Measurements from ENCODE around the gene SLC26A9. TPM values are rescaled to one million over a fixed set of nuclear protein-coding genes. Genes with fewer than 3 reads are reported as not detected.

SLC26A9 gene
- 0.04 TPM for polyA plus RNA-seq (ENCODE audit: insufficient read length)

- no peak for DNase-seq (ENCODE audit: low read depth)
Observed at GRCh38 chr1:205943245-205943644, at the start of gene SLC26A9. Gene SLC26A9, minus strand, starts transcription at chr1:205943456. Its CDS starts 7,636 bp downstream, at chr1:205935820.

- no peak for DNase-seq (ENCODE audit: low read depth)
Observed at GRCh38 chr1:205992218-205992882, 49.1 kb upstream of the SLC26A9 start.

- DNase-seq (ENCODE audit: low read depth): no peak
Observed at GRCh38 chr1:205991237-205991636, 48.0 kb upstream of the SLC26A9 start.

- DNase-seq (ENCODE audit: low read depth): no peak
Observed at GRCh38 chr1:205990226-205990625, 47.0 kb upstream of the SLC26A9 start.

GRCh38 chr1:205989786-205990185 is 46.5 kb upstream of the SLC26A9 start:
- DNase-seq (ENCODE audit: low read depth): no peak

GRCh38 chr1:205988585-205988995 is 45.3 kb upstream of the SLC26A9 start:
- no peak for DNase-seq (ENCODE audit: low read depth)

- no peak for DNase-seq (ENCODE audit: low read depth)
Observed at GRCh38 chr1:205986861-205987260, 43.6 kb upstream of the SLC26A9 start.

GRCh38 chr1:205986292-205986691 is 43.0 kb upstream of the SLC26A9 start:
- DNase-seq (ENCODE audit: low read depth): no peak

- no peak for DNase-seq (ENCODE audit: low read depth)
Observed at GRCh38 chr1:205985330-205986005, 42.2 kb upstream of the SLC26A9 start.

GRCh38 chr1:205983925-205984725 is 40.9 kb upstream of the SLC26A9 start:
- DNase-seq (ENCODE audit: low read depth): no peak

GRCh38 chr1:205981257-205981656 is 38.0 kb upstream of the SLC26A9 start:
- no peak for DNase-seq (ENCODE audit: low read depth)

- DNase-seq (ENCODE audit: low read depth): no peak
Observed at GRCh38 chr1:205980237-205980870, 37.1 kb upstream of the SLC26A9 start.

- no peak for DNase-seq (ENCODE audit: low read depth)
Observed at GRCh38 chr1:205979301-205979700, 36.0 kb upstream of the SLC26A9 start.

GRCh38 chr1:205978676-205979075 is 35.4 kb upstream of the SLC26A9 start:
- no peak for DNase-seq (ENCODE audit: low read depth)

GRCh38 chr1:205977402-205978014 is 34.3 kb upstream of the SLC26A9 start:
- DNase-seq (ENCODE audit: low read depth): peak; percentile 69

GRCh38 chr1:205976708-205977401 is 33.6 kb upstream of the SLC26A9 start:
- no peak for DNase-seq (ENCODE audit: low read depth)

- no peak for DNase-seq (ENCODE audit: low read depth)
Observed at GRCh38 chr1:205976036-205976435, 32.8 kb upstream of the SLC26A9 start.

GRCh38 chr1:205975387-205975998 is 32.2 kb upstream of the SLC26A9 start:
- no peak for DNase-seq (ENCODE audit: low read depth)

GRCh38 chr1:205974712-205975111 is 31.5 kb upstream of the SLC26A9 start:
- no peak for DNase-seq (ENCODE audit: low read depth)

All from forelimb muscle (tissue), 1 donor.